AG04450 (cell line): ENCODE results near the gene NKX2-1. TPM values are rescaled to one million over a fixed set of nuclear protein-coding genes. Genes with fewer than 3 reads are reported as not detected.
"Not testable (repeated sequence)": the region's sequence is repeated elsewhere in the genome, so short reads cannot be mapped to it uniquely, and the experiment has no call there.

Experiments
- CTCF ChIA-PET: fragments of 300-600, 350-600 bp; formaldehyde crosslinking; extraction: SDS; loops from one replicate; lab custom pipeline; 2022; ENCODE audit warnings: antibody characterized with exemption, inconsistent platforms; lab: Charles Lee
- POLR2A ChIA-PET: fragments of 350-600 bp; formaldehyde crosslinking; extraction: SDS; loops from one replicate; lab custom pipeline; 2021; ENCODE audit warnings: antibody characterized with exemption, inconsistent platforms; lab: Yijun Ruan, JAX
- DNase-seq: peaks from one replicate; pipeline ENCODE4 v3.0.0-alpha.2; 2011; ENCODE audit warnings: low read depth, low spot score
- H3K27ac ChIP-seq: one replicate; pipeline ENCODE4 v1.5.1; 2012; ENCODE audit warnings: low read depth, low read length, control low read depth
- H3K27me3 ChIP-seq: one replicate; pipeline ENCODE4 v1.6.0; 2012; ENCODE audit warnings: low read length; ENCODE audit not compliant: control insufficient read depth, insufficient read depth
- H3K4me3 ChIP-seq: 2 replicates; pipeline ENCODE4 v1.5.1; 2011; ENCODE audit warnings: mild to moderate bottlenecking, low read depth, low read length, control low read depth
- H3K9me3 ChIP-seq: 2 replicates; pipeline ENCODE4 v1.5.1; 2012; ENCODE audit warnings: low read length; ENCODE audit not compliant: control insufficient read depth, insufficient read depth
- polyA plus RNA-seq: library from polyadenylated mRNA; depleted of rRNA; stranded (reverse); fragments of >200 nt; gene quantifications from 2 replicates; pipeline ENCODE4 v1.2.3, GENCODE V29; 2011
- TF ChIP-seq, protein P1 (sequence below): IDR thresholded peaks from 2 replicates; pipeline ENCODE4 v1.5.1; 2011; ENCODE audit warnings: low read depth, low read length, control low read depth, inconsistent platforms

NKX2-1 gene
- polyA plus RNA-seq, 1 experiment, result not detected

DNA sequence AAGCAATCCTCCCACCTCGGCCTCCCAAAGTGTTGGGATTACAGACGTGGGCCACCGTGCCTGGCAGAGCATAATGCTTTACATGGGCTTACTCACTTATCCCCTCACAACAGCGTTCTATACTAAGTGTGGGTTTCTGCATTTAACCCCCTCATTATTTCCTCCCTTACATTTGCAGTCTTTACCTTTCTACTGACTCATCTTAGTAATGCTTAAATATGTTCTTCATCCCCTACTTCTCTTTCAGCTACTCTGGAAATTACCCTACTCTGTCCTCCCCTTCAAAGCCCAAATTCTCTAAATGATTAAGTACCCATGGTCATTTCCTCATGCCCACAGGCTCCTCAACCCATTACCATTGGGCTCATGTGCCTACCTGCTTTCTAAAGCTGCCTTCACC is 40.7 kb downstream of the NKX2-1 start:
- no peaks in the 10 kb centered on the region for H3K9me3 ChIP-seq
- no peak overlapping the region for H3K4me3 ChIP-seq
- H3K27me3 ChIP-seq, result no peaks in the 10 kb centered on the region
- H3K27ac ChIP-seq, result no peak overlapping the region
- no peak for DNase-seq
- TF ChIP-seq, protein P1, sequence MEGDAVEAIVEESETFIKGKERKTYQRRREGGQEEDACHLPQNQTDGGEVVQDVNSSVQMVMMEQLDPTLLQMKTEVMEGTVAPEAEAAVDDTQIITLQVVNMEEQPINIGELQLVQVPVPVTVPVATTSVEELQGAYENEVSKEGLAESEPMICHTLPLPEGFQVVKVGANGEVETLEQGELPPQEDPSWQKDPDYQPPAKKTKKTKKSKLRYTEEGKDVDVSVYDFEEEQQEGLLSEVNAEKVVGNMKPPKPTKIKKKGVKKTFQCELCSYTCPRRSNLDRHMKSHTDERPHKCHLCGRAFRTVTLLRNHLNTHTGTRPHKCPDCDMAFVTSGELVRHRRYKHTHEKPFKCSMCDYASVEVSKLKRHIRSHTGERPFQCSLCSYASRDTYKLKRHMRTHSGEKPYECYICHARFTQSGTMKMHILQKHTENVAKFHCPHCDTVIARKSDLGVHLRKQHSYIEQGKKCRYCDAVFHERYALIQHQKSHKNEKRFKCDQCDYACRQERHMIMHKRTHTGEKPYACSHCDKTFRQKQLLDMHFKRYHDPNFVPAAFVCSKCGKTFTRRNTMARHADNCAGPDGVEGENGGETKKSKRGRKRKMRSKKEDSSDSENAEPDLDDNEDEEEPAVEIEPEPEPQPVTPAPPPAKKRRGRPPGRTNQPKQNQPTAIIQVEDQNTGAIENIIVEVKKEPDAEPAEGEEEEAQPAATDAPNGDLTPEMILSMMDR, result no peak
- POLR2A ChIA-PET, result no interaction called here
- CTCF ChIA-PET, result no interaction called here

DNA sequence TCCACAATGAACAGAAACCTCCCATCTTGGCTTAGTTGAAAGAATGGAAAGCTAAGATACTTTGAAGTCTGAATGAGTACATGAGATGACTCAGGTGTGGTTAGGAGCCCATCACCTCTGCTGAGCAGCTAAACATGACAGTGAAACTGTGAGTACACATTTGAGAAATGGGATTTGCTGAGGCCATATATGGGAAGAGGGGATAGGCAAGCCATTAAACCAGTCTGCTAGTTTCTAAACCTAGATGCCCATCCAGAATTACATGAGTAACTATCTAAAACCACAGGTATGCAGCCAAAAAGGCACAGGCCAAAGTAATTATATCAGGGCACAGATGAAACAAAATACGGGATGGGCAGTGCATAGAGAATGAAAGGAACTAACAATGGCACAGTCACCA is 41.2 kb downstream of the NKX2-1 start:
- TF ChIP-seq, protein P1, result no peak
- POLR2A ChIA-PET, result no interaction called here
- CTCF ChIA-PET, result no interaction called here
- Histone ChIP-seq H3K4me3 (no peak overlapping the region), H3K27me3 (no peaks in the 10 kb centered on the region), H3K27ac (no peak overlapping the region), H3K9me3 (no peaks in the 10 kb centered on the region)
- no peak for DNase-seq

DNA sequence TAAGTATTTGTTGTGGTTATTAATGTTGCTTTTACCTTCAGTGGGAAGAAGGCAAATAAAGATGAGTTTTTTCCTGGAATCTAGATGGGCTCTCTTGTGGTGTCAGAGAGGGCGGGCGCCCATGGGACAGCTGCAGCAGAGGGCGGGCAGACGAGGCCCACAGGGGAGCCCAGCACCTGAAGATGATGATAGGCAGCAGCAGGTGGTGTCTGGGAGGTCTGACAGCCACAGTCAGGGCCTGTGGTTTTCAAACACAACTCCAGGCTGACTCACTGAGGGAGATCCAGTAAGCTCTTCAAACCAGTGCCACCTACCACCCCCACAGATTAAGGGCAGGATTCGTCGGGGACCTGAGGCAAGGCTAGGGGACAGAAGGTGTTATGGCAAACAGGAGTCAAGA is 42.8 kb downstream of the NKX2-1 start:
- Histone ChIP-seq H3K9me3 (no peaks in the 10 kb centered on the region), H3K4me3 (no peak overlapping the region), H3K27ac (no peak overlapping the region), H3K27me3 (no peaks in the 10 kb centered on the region)
- TF ChIP-seq, protein P1, result no peak
- CTCF ChIA-PET, result no interaction called here
- POLR2A ChIA-PET, result no interaction called here
- no peak for DNase-seq

DNA sequence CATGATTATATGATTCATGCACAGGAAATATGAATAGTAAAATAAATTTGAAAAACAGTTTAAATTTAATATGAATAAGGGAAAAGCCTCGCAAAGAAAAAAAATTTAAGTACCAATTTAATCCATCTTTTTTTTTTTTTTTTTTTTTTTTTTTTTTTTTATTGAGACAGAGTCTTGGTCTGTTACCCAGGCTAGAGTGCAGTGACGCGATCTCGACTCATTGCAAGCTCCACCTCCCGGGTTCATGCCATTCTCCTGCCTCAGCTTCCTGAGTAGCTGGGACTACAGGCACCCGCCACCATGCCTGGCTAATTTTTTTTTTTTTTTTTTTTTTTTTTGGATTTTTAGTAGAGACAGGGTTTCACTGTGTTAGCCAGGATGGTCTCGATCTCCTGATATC is 44.0 kb downstream of the NKX2-1 start:
- H3K27me3 ChIP-seq, POLR2A ChIA-PET, H3K4me3 ChIP-seq, H3K27ac ChIP-seq, DNase-seq, H3K9me3 ChIP-seq, CTCF ChIA-PET: not testable (repeated sequence)

DNA sequence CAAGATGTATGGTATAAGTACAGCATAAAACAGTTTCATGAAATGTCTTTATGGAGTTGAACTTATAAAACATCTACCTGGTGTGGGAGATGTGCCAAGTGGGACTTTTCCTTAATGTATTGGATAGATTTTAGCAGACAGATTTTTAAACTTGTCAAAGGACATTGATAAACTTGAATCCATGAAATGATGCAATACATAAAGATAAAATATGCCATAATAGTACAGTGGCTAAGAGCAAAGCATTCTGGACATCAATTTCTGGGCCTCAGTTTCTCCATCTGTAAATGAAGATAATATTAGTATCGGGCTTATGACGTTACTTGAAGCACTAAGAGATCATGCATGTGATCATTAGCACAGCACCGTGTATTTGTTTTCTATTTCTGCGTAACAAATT is 45.4 kb downstream of the NKX2-1 start:
- TF ChIP-seq, protein P1, result no peak
- H3K4me3 ChIP-seq, result no peak overlapping the region
- no peak for DNase-seq
- H3K27me3 ChIP-seq, result no peaks in the 10 kb centered on the region
- H3K9me3 ChIP-seq, result no peaks in the 10 kb centered on the region
- ChIA-PET CTCF (no interaction called here), POLR2A (no interaction called here)
- H3K27ac ChIP-seq, result no peak overlapping the region

DNA sequence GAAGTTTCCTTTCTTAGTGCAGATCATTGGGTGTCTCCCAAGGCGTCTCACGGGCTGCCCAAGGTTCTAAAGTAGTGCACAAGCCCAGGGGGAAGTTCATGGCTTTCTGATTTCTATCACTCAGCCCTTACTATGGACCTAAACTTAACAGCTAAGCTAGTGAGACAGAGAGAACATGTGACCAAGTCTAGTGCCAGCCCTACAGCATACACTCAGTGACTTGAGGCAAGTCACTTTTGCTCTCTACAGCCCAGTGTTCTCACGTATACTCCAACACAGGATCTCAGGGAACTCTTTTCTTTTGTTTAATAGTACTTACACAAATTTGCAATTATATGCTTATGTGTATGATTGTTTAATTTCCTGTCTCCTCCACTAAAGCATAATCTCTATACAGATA is 48.6 kb downstream of the NKX2-1 start:
- ChIA-PET CTCF (no interaction called here), POLR2A (no interaction called here)
- H3K27ac ChIP-seq, result no peak overlapping the region
- H3K27me3 ChIP-seq, result no peaks in the 10 kb centered on the region
- TF ChIP-seq, protein P1, result no peak
- no peak for DNase-seq
- no peaks in the 10 kb centered on the region for H3K9me3 ChIP-seq
- no peak overlapping the region for H3K4me3 ChIP-seq
